ENCODE results near the gene GLT6D1.
"Not testable (repeated sequence)": the region's sequence is repeated elsewhere in the genome, so short reads cannot be mapped to it uniquely, and the experiment has no call there.

GLT6D1 gene

GRCh38 chr9:135674977-135675376 lies 35.6 kb upstream of the GLT6D1 start:
- Histone ChIP-seq H3K9me3 (ENCODE audit: control insufficient read depth in 2 of 2, low read length in 2 of 2) (no peaks in the 10 kb centered on the region), H3K27ac (ENCODE audit: low read depth in 2 of 2, low read length in 2 of 2) (no peak overlapping the region), H3K4me3 (ENCODE audit: low read length in 2 of 2) (no peak overlapping the region), H3K27me3 (ENCODE audit: control insufficient read depth in 2 of 2, insufficient read depth in 2 of 2, low read length in 2 of 2) (no peaks in the 10 kb centered on the region), H3K4me1 (ENCODE audit: control insufficient read depth in 2 of 2, insufficient read depth in 2 of 2, low read length in 2 of 2) (no peaks in the 10 kb centered on the region), H3K9ac (ENCODE audit: low read depth in 1 of 2, low read length in 2 of 2) (no peak overlapping the region), H3K36me3 (ENCODE audit: control insufficient read depth in 2 of 2, insufficient read depth in 2 of 2, low read length in 2 of 2) (no peaks in the 10 kb centered on the region)

DNA sequence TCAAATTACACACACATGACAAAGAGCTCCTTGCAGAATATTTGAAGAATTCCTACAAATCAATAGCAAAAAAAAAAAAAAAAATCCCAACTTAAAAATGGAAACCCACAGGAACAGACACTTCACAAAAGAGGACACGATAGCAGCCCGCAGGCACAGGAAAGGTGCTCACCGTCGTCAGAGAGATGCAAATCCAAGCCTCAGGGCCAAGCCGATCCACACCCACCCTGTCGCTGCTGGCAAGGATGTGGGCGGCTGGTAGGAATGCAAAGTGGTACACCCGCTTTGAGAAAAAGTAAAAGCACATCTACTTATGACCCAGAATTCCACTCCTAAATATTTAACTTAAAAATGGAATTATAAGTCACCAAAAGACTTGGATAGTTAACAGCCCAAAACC lies 34.6 kb upstream of the GLT6D1 start:
- no peaks in the 10 kb centered on the region for H3K36me3 ChIP-seq (ENCODE audit: control insufficient read depth in 2 of 2, insufficient read depth in 2 of 2, low read length in 2 of 2)
- no peak overlapping the region for H3K27ac ChIP-seq (ENCODE audit: low read depth in 2 of 2, low read length in 2 of 2)
- no peaks in the 10 kb centered on the region for H3K9me3 ChIP-seq (ENCODE audit: control insufficient read depth in 2 of 2, low read length in 2 of 2)
- no peaks in the 10 kb centered on the region for H3K4me1 ChIP-seq (ENCODE audit: control insufficient read depth in 2 of 2, insufficient read depth in 2 of 2, low read length in 2 of 2)
- H3K9ac ChIP-seq (ENCODE audit: low read depth in 1 of 2, low read length in 2 of 2) = no peak overlapping the region
- no peaks in the 10 kb centered on the region for H3K27me3 ChIP-seq (ENCODE audit: control insufficient read depth in 2 of 2, insufficient read depth in 2 of 2, low read length in 2 of 2)
- no peak overlapping the region for H3K4me3 ChIP-seq (ENCODE audit: low read length in 2 of 2)

DNA sequence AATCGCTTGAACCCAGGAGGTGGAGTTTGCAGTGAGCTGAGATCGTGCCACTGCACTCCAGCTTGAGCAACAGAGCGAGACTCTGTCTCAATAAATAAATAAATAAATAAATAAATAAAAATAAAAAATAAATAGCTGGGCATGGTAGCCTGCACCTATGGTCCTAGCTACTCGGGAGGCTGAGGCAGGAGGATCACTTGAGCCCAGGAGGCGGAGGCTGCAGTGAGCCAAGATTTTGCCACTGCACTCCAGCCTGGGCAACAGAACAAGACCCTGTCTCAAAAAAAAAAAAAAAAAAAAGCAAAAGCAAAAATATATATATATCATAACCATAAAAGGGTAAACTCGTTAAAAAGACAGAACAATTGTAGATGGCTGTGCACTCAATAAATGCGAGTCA lies 33.4 kb upstream of the GLT6D1 start:
- H3K4me1 ChIP-seq (ENCODE audit: control insufficient read depth in 2 of 2, insufficient read depth in 2 of 2, low read length in 2 of 2); H3K27ac ChIP-seq (ENCODE audit: low read depth in 2 of 2, low read length in 2 of 2); H3K4me3 ChIP-seq (ENCODE audit: low read length in 2 of 2); H3K9me3 ChIP-seq (ENCODE audit: control insufficient read depth in 2 of 2, low read length in 2 of 2); H3K27me3 ChIP-seq (ENCODE audit: control insufficient read depth in 2 of 2, insufficient read depth in 2 of 2, low read length in 2 of 2); H3K36me3 ChIP-seq (ENCODE audit: control insufficient read depth in 2 of 2, insufficient read depth in 2 of 2, low read length in 2 of 2); H3K9ac ChIP-seq (ENCODE audit: low read depth in 1 of 2, low read length in 2 of 2): not testable (repeated sequence)

DNA sequence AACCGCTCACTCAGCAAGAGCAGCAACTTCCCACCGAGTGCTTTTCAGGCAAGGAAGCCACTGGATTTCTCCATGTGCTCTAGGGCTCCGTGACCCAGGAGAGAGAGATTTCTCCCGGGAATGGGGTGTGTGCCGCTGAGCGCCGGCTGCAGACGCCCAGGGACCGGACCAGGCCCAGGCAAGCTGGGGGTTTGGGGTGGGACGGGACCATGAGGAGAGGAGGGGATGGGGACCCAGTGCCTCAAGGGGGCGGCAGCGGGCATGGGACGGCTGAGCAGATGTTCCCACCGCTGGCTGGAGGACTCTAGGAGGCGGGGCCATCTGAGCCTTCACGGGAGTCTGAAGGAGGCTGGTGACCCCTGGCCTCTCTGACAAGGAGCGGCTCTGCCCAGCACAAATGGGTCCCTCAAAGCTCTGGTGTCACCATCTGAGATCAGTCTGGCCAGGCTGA lies 32.3 kb upstream of the GLT6D1 start:
- Histone ChIP-seq H3K4me3 (ENCODE audit: low read length in 2 of 2) (no peak overlapping the region), H3K27me3 (ENCODE audit: control insufficient read depth in 2 of 2, insufficient read depth in 2 of 2, low read length in 2 of 2) (no peaks in the 10 kb centered on the region), H3K4me1 (ENCODE audit: control insufficient read depth in 2 of 2, insufficient read depth in 2 of 2, low read length in 2 of 2) (no peaks in the 10 kb centered on the region), H3K9ac (ENCODE audit: low read depth in 1 of 2, low read length in 2 of 2) (no peak overlapping the region), H3K36me3 (ENCODE audit: control insufficient read depth in 2 of 2, insufficient read depth in 2 of 2, low read length in 2 of 2) (no peaks in the 10 kb centered on the region), H3K9me3 (ENCODE audit: control insufficient read depth in 2 of 2, low read length in 2 of 2) (no peaks in the 10 kb centered on the region), H3K27ac (ENCODE audit: low read depth in 2 of 2, low read length in 2 of 2) (no peak overlapping the region)

GRCh38 chr9:135670721-135671590 lies 31.6 kb upstream of the GLT6D1 start:
- Histone ChIP-seq H3K9ac (ENCODE audit: low read depth in 1 of 2, low read length in 2 of 2) (no peak overlapping the region), H3K4me1 (ENCODE audit: control insufficient read depth in 2 of 2, insufficient read depth in 2 of 2, low read length in 2 of 2) (no peaks in the 10 kb centered on the region), H3K27ac (ENCODE audit: low read depth in 2 of 2, low read length in 2 of 2) (no peak overlapping the region), H3K27me3 (ENCODE audit: control insufficient read depth in 2 of 2, insufficient read depth in 2 of 2, low read length in 2 of 2) (no peaks in the 10 kb centered on the region), H3K4me3 (ENCODE audit: low read length in 2 of 2) (no peak overlapping the region), H3K36me3 (ENCODE audit: control insufficient read depth in 2 of 2, insufficient read depth in 2 of 2, low read length in 2 of 2) (no peaks in the 10 kb centered on the region), H3K9me3 (ENCODE audit: control insufficient read depth in 2 of 2, low read length in 2 of 2) (no peaks in the 10 kb centered on the region)

- no peak overlapping the region for H3K27ac ChIP-seq (ENCODE audit: low read depth in 2 of 2, low read length in 2 of 2)
- H3K27me3 ChIP-seq (ENCODE audit: control insufficient read depth in 2 of 2, insufficient read depth in 2 of 2, low read length in 2 of 2) = no peaks in the 10 kb centered on the region
- H3K4me1 ChIP-seq (ENCODE audit: control insufficient read depth in 2 of 2, insufficient read depth in 2 of 2, low read length in 2 of 2) = no peaks in the 10 kb centered on the region
- H3K9me3 ChIP-seq (ENCODE audit: control insufficient read depth in 2 of 2, low read length in 2 of 2) = no peaks in the 10 kb centered on the region
- no peak overlapping the region for H3K4me3 ChIP-seq (ENCODE audit: low read length in 2 of 2)
- H3K9ac ChIP-seq (ENCODE audit: low read depth in 1 of 2, low read length in 2 of 2) = no peak overlapping the region
- no peaks in the 10 kb centered on the region for H3K36me3 ChIP-seq (ENCODE audit: control insufficient read depth in 2 of 2, insufficient read depth in 2 of 2, low read length in 2 of 2)
Measured at GRCh38 chr9:135669616-135670285, 30.4 kb upstream of the GLT6D1 start.

GRCh38 chr9:135669018-135669417 lies 29.7 kb upstream of the GLT6D1 start:
- not testable (repeated sequence) for H3K36me3 ChIP-seq (ENCODE audit: control insufficient read depth in 2 of 2, insufficient read depth in 2 of 2, low read length in 2 of 2); H3K27me3 ChIP-seq (ENCODE audit: control insufficient read depth in 2 of 2, insufficient read depth in 2 of 2, low read length in 2 of 2); H3K9ac ChIP-seq (ENCODE audit: low read depth in 1 of 2, low read length in 2 of 2); H3K4me3 ChIP-seq (ENCODE audit: low read length in 2 of 2); H3K9me3 ChIP-seq (ENCODE audit: control insufficient read depth in 2 of 2, low read length in 2 of 2); H3K27ac ChIP-seq (ENCODE audit: low read depth in 2 of 2, low read length in 2 of 2); H3K4me1 ChIP-seq (ENCODE audit: control insufficient read depth in 2 of 2, insufficient read depth in 2 of 2, low read length in 2 of 2)

GRCh38 chr9:135667463-135668001 lies 28.2 kb upstream of the GLT6D1 start:
- no peaks in the 10 kb centered on the region for H3K27me3 ChIP-seq (ENCODE audit: control insufficient read depth in 2 of 2, insufficient read depth in 2 of 2, low read length in 2 of 2)
- H3K27ac ChIP-seq (ENCODE audit: low read depth in 2 of 2, low read length in 2 of 2) = no peak overlapping the region
- no peak overlapping the region for H3K4me3 ChIP-seq (ENCODE audit: low read length in 2 of 2)
- no peaks in the 10 kb centered on the region for H3K36me3 ChIP-seq (ENCODE audit: control insufficient read depth in 2 of 2, insufficient read depth in 2 of 2, low read length in 2 of 2)
- no peak overlapping the region for H3K9ac ChIP-seq (ENCODE audit: low read depth in 1 of 2, low read length in 2 of 2)
- no peaks in the 10 kb centered on the region for H3K4me1 ChIP-seq (ENCODE audit: control insufficient read depth in 2 of 2, insufficient read depth in 2 of 2, low read length in 2 of 2)
- H3K9me3 ChIP-seq (ENCODE audit: control insufficient read depth in 2 of 2, low read length in 2 of 2) = no peaks in the 10 kb centered on the region

DNA sequence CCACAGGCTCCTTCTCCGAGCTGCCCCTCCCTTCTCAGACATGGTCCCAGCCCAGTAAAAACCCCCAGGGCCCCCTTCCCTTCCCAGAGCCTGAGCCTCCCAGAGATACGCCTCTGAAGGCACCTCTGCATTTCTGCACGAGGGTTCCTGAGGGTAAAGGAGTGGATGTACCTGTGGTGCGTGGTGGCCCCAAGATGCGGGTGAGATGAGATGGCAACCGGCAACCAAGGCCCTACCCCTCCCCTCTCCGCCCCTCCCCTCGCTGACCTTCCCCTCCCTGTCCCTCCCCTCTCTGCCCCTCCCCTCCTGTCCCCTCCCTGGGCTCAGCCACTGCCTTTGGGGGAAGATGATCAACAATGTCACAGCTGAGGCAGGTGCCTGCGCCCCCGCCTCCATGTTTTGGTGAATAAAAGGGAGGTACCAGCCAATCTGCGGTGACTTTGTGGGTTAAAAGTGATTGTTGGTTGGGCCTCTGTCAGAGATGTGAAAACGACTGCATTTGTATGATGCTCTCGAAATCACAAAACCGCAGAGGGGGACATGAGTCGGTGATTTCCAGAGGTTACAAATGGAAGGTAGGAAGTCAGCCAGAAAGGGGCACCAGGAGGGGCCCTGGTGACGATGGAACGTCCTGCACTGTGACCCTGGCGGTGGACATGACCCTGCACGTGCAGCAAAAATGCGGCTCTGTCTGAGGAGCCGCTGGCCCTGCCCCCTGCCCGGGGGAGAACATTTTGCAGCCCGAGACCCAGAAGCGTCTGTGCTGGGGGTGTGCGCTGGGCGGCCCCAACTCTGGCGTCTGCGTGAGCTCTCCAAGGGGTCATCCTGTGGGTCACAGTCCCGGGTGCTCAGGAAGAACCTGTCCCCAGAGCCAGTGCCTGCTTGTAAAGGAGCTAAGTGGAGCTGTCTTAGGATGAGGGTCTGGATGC lies 27.5 kb upstream of the GLT6D1 start:
- Histone ChIP-seq H3K9ac (ENCODE audit: low read depth in 1 of 2, low read length in 2 of 2) (no peak overlapping the region), H3K27ac (ENCODE audit: low read depth in 2 of 2, low read length in 2 of 2) (no peak overlapping the region), H3K36me3 (ENCODE audit: control insufficient read depth in 2 of 2, insufficient read depth in 2 of 2, low read length in 2 of 2) (no peaks in the 10 kb centered on the region), H3K4me3 (ENCODE audit: low read length in 2 of 2) (no peak overlapping the region), H3K9me3 (ENCODE audit: control insufficient read depth in 2 of 2, low read length in 2 of 2) (no peaks in the 10 kb centered on the region), H3K27me3 (ENCODE audit: control insufficient read depth in 2 of 2, insufficient read depth in 2 of 2, low read length in 2 of 2) (no peaks in the 10 kb centered on the region), H3K4me1 (ENCODE audit: control insufficient read depth in 2 of 2, insufficient read depth in 2 of 2, low read length in 2 of 2) (no peaks in the 10 kb centered on the region)
